Measurements from ENCODE around the gene WDR37.

DNA sequence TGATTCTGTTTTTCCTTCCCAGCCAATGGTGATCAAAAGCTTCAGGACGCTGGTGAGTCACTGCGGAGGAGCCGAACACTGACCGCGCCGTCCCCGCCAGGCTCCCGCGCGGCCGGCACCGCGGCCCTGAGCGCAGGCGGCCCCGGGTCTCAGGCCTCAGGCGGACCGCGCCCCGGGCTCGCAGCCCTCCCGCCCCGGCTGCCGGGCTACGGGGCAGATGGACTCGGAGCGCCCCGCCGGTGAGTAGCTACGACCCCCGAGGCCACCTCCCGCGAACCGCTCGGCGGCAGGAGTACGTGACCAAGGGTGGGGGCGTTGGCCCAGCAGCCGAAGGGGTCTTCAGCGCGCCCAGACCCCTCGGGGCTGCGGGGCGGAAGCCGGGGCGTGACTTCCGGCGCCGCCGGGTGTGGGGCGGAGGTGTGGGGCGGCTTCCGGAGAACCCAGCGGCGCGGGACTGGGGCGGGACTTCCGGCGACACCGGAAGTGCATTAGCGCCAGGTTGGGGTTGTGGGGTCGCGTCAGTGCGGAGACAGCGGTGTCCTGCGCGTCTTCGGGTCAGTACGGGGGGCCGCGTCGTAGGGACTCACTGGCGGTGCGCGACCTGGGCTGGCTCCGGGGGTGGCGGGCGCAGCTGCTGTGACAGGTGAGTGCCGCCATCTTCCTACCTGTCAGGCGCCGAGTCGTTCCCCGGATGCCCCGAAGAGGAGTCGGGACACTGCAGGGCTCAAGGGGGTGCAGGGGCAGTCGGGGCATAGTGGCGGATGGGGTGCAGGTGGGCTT lies at the start of gene WDR37:
- TF ChIP-seq, protein P1, sequence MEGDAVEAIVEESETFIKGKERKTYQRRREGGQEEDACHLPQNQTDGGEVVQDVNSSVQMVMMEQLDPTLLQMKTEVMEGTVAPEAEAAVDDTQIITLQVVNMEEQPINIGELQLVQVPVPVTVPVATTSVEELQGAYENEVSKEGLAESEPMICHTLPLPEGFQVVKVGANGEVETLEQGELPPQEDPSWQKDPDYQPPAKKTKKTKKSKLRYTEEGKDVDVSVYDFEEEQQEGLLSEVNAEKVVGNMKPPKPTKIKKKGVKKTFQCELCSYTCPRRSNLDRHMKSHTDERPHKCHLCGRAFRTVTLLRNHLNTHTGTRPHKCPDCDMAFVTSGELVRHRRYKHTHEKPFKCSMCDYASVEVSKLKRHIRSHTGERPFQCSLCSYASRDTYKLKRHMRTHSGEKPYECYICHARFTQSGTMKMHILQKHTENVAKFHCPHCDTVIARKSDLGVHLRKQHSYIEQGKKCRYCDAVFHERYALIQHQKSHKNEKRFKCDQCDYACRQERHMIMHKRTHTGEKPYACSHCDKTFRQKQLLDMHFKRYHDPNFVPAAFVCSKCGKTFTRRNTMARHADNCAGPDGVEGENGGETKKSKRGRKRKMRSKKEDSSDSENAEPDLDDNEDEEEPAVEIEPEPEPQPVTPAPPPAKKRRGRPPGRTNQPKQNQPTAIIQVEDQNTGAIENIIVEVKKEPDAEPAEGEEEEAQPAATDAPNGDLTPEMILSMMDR (IDR thresholded peaks at IDR 0.05 in 8 of 11, conservative IDR thresholded peaks at IDR 0.05 in 3 of 11) = no peak
- TF ChIP-seq POLR2AphosphoS5 (IDR thresholded peaks at IDR 0.05) (peak; percentile 91 to 97 (median 92)), POLR2A (IDR thresholded peaks at IDR 0.05) (peak in 1 of 3 donors; percentile 47)
